ENCODE results near the gene TSSK1B.
"Not testable (repeated sequence)": the region's sequence is repeated elsewhere in the genome, so short reads cannot be mapped to it uniquely, and the experiment has no call there.

The TSSK1B gene, protein sequence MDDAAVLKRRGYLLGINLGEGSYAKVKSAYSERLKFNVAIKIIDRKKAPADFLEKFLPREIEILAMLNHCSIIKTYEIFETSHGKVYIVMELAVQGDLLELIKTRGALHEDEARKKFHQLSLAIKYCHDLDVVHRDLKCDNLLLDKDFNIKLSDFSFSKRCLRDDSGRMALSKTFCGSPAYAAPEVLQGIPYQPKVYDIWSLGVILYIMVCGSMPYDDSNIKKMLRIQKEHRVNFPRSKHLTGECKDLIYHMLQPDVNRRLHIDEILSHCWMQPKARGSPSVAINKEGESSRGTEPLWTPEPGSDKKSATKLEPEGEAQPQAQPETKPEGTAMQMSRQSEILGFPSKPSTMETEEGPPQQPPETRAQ

DNA sequence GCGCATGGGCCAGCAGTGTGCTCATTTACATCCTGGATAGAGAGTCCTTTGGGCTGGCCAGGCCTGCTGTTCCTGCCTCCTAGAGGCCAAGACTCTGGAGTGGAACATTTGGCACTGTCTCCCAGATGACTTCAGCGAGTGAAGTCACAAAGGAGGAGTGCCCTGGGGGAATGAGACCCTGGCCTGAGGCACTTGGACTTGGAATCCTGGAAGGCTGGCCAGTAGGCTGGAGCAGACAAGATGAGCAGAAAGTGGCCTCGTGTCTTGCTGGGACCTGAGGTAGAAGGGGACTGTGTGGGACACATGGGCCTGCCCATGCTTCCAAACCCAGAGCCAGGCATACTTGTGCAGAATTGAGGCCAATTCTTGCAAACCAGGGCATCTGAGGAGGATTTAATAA is at the start of gene TSSK1B:
Gene TSSK1B (minus strand): TSS at position 101 of the 400 bp plus-strand sequence. CDS start 150 bp downstream, outside the sequence.
- no peak for DNase-seq

DNA sequence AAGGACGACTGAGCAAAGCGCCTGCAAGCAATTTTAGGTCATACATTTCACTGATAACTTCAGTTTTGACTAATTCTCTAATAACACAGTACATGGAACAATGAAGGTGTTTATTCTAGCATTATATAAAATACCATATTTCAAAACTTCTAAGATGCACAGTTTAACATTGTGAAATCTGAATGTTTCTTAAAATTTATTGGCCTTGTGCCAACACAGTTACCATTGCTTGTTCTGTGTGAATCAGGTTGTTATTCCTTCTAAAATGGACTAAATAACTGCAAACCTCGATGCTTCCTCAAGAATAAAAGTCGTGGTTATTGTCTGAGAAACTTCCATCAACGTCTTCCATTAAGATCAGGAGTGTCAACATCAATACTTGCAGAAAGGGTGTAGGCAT is 45.5 kb upstream of the TSSK1B start:
- no peak for DNase-seq

DNA sequence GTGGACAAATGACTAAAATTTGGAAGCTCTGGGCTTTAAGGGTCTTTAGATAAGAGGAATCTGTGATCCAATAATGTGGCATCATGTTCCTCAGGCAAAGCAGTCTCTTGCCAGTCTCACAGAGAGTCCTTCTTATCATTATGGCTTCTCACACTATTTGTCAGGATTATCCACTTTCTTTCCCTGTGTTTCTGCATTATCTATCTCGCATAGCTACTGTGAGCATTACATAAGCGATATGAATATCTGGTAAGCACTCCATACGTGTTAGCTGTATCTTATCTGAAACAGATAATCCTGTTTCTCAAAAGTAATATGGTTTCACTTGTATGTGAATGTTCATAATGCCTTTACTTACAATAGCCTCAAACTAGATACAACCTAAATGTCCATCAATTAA is 43.9 kb upstream of the TSSK1B start:
- no peak for DNase-seq

DNA sequence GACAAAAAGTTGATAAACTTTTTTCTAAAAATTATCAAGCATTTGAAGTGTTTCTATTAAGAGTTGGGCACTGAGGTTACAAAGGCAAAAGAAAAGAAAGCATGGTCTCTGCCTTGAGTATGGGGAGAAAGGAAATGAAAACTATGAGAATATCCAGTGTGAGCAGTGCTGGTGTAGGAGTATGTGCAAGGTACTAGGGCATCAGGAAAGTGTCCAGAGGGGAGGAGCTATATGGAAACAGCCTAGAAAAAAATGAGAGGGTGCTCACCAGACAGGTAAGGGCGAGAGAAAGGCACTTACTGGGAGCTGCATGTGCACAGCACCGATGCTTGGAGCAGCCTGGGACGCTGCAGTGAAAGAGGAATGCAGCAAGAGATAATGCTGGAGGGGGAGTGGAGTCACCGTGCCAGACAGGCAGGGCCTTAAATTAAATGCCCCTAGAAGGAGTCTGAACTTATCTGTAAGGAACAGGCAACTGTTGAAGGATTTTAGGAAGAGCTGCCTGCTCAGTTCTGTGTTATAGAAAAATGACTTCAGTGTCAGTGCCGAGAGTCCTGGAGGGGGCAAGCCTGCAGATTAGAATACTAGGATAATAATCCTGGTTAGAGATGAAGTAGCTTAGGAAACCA is 39.4 kb upstream of the TSSK1B start:
- no peak for DNase-seq

DNA sequence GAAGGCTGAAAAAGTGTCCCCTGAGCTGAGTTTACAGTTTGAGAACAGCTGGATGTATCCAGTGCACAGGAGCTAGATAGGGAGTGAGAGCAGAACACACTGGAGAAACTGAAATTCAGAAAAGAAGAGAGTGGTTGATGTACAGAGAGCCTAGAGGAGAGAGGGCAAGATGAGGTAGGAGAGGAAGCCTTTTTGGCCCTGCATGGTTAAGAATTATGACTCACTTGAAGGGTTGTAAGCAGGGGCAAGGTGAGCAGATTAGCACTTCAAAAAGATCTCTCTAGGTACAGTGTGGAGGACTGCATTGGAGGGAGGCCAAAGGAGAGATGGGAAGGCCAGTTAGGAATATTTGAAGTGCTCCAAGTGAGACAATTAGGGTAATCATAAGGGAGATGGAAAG is 28.2 kb upstream of the TSSK1B start:
- no peak for DNase-seq

DNA sequence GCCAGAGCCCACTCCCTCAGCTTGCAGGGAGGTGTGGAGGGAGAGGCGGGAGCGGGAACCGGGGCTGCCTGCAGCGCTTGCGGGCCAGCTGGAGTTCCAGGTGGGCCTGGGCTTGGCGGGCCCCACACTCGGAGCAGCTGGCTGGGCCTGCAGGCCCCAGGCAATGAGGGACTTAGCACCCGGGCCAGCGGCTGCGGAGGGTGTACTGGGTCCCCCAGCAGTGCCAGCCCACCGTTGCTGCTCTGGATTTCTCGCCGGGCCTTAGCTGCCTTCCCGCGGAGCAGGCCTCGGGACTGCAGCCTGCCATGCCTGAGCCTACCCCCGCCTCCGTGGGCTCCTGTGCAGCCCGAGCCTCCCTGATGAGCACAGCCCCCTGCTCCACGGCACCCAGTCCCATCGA is 22.3 kb upstream of the TSSK1B start:
- DNase-seq = not testable (repeated sequence)

DNA sequence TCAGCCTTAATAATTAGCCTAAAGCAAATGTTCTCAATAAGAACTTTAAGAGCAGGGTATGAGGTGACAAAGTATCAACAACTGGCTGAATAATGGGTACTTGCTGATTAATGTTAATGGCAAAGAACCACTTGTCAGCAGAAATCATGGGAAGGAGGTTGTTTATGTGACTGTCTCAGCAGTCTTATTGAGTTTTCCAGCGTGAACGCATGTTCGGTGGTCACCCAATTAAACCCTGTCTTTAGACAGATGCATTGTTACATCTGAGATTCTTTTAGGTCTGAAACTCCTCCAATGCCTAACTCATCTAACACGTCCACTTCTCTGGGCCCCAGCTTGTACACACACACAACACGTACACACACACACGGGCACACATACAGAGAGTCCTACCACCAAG is 18.2 kb upstream of the TSSK1B start:
- no peak for DNase-seq

DNA sequence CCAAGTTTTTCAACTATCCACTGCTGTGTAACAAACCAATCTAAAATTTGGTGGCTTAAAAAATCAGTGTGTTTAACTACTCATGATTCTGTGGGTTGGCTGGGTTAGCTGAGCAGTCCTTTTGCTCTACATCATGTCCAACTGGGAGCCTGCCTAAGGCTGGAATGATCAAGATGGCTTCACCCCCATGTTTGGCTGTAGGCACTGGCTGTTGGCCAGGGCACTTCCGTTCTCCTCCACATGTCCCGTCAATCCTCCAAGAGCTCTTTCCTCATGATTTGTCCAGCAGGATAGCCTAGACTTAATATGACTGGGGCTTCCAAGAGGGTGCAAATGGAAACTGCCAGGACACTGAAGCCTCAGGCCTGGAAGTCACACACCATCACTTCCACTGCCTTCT is 17.0 kb upstream of the TSSK1B start:
- no peak for DNase-seq

DNA sequence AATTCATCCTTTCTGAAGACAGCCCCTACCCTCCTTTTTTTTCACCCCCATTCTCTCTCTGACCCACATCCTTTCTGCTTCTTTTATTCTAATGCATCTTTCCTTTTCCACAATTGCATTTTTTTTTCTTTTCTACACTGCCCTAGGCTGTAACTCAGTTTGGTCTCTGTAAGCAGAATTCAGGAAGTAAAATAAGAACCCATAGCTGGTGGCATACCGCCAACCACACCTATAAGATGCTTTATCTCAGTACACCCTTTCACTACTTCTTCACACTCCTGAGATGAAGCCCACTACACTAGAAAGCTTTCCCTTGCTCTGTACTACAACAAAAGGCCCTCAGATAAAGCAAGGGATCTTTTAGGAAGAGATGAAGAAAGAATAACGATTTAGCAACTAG is 16.1 kb upstream of the TSSK1B start:
- no peak for DNase-seq

DNA sequence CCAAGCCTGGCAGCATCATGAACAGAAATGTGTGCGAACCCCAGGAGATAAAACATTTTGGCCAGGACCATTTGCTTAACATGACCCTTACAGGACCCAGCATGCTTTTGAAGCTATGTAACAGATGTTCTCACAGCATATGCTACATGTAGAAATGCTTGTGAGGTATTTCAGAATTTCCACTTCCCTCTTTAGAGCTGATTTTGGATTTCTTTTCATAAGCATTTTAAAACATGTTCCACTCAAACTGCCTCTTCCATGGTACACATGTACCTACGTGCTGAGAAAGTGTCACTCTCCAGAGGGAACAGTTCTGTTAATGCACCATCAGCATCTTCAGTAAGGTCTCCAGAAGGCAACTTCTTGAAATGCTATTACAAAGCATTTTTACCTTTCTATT is 15.7 kb upstream of the TSSK1B start:
- no peak for DNase-seq

DNA sequence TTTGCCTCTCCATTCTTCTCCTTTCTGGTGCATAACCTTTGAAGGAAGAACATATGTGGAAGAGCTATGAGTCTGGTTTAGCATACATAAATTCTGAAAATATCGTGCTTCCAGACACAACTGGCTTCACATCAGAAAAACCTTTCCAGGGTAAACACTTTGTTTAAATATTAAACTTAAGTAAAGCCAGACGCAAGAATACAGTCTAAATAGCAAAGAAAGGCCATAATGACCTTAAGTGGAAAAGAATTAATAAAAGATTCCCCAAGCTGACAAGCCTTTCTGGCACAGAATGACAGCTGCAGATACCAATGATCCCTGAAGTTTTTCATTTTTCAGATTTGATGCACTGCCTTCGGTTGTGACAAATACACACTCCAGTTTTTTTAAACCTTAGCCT is 13.5 kb upstream of the TSSK1B start:
- DNase-seq = no peak

DNA sequence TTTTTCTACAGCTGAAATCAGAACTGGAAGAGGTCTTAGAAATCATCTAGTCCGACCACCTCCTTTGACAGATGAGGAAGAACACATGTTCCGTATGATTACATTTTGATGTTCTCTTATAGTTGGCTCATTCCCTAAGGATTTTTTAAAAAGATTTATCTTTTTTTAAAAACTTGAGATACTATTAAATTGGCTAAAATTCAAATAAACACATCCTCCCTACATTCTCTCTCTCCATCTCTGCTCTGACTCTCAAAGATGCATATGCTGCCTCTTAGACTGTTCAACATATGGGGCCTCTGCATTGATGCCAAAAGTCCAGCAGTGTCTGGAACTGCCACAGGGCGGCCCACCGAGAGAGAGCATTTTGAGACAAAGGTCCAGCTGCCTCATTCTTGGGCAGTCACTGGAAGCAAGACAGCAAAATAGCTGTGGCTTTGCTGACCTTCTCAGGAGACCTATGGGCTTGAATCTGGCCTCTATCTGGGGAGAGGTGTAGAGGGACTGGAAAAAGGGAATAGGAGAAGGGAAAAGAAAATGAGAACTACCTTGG is 12.8 kb upstream of the TSSK1B start:
- DNase-seq = no peak

DNA sequence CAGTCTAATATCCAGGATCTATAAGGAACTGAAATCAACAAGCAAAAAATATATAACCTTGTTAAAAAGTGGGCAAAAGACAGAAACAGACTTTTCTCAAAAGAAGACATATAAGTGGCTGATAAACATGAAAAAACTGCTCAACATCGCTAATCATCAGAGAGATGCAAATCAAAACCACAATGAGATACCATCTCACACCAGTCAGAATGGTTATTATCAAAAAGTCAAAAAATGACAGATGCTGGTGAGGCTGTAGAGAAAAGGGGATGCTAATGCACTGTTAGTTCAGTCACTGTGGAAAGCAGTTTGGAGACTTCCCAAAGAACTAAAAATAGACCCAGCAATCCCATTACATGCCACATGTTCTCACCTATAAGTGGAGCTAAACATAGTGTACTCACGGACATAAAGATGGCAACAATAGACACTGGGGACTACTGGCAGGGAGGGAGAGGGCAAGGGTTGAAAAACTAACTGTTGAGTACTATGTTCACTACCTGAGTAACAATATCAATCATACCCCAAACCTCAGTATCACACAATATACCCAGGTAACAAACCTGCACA is 11.7 kb upstream of the TSSK1B start:
- DNase-seq = no peak

DNA sequence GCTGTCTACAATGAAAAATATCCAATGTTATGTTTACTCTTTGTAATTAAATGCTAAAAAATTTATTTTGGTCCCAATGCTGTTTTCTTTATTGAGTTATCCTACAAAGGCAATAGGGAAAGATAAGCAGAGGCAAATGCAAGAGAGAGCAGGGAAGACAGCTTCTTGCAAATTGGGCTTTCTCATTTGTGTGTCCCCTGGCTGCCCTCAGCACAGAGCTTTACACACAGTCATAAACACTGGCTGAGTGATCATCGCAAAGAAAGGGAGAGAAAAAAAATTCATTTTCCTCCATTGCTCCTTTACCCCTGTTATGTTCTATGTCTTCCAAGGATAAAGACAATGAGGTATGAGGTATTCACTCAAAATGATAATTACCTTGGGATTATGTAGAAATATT is 2.3 kb upstream of the TSSK1B start:
- DNase-seq = no peak

DNA sequence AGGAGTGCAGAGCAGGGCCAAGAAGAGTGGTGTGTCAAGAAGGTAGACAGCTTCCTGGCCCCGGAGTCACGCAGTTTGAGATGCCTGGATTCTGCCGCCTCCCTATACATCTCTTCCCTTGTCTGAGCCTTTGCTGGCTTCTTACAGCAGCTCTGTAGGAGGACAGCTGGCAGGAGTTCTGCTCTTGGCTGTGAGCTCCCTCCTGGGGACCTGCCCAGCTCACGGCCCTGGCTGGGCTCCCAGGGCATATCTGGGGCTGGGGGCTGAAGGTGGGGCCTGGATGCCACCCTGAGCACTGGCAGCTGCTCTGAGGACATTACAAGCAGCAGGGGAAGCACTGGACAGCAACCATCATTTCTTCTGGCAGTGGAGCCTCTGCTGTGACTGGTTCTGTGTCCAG is 786 bp upstream of the TSSK1B start:
- no peak for DNase-seq

DNA sequence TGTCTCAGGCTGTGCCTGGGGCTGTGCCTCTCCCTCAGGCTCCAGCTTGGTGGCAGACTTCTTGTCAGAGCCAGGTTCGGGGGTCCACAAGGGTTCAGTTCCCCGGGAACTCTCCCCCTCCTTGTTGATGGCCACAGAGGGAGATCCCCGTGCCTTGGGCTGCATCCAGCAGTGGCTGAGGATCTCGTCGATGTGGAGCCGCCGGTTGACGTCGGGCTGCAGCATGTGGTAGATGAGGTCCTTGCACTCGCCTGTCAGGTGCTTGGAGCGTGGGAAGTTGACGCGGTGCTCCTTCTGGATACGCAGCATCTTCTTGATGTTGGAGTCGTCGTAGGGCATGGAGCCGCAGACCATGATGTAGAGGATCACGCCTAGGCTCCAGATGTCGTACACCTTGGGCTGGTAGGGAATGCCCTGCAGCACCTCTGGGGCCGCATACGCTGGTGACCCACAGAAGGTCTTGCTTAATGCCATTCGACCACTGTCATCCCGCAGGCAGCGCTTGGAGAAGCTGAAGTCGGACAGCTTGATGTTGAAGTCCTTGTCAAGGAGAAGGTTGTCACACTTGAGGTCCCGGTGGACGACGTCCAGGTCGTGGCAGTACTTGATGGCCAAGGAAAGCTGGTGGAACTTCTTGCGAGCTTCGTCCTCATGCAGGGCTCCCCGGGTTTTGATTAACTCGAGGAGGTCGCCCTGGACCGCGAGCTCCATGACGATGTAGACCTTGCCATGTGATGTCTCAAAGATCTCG is 752 bp downstream of the TSSK1B start:
- DNase-seq = no peak

DNA sequence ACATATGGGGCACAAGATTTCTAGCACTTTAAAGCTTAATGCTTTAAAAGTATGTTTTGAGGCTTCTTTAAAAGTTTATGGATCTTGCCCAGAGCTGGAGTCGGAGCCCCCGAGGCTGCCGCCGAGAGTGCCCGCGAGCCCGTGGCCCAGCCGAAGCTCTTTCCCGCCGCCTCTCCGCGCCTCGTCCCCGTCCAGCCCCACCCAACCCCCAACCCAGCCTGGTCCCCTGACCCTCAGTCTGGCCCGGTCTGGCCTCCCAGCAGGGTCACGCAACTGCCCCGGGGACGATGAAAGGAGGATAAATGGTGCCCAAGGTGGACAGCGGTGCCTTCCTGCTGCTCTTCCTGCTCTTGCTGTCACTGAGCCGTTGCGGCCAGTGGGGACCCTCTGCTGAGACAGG is 1.7 kb downstream of the TSSK1B start:
- no peak for DNase-seq

DNA sequence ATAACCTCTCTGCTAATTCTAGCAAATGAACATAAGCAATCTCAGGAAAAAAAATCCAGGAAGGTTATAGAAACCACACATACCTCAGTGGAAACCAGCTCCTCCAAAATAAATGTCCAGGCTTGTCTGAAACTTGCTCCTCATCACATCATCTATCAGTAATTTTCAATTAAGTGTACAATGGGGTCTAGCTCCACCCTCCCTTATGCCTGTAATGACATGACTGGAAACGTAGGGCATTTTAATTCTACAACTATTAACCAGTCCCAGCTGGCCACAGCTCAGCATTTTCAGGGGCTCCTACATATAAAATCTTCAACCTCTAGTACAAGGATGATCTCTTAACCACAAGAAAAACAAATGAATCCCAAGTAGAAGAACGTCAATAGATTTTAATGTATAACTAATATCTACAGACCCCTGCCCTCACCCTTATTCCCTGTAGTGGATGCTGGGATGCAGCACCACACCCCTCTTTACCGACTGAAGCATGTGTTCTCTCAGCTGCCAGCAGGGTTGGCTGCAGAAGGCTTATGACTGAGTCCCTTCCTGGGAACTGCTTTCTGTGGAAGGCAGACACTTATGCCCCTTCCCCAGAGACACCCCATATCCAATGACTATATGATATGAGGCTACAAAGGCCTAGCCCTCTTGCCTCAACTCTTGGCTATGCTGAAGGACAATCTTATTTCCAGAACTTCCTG is 6.8 kb downstream of the TSSK1B start:
- no peak for DNase-seq

DNA sequence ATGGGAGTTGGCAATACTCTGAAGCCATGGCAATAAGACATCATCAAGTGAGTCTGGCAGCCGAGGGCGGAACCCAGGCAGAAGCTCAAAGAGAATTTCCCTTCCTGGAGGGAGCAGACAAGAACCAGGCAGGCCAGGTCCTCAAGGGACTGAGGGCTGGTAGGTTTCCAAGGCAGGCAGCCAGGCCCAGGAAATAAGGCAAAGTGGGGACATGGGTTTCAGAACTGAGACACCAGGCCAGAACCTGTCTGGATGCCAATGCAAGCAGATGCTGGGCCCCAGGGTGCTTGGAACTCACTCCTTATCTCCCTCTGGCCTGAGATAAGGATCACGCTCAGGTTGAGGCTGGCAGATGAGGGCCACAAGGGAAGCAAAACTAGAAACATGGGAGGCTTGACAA is 8.9 kb downstream of the TSSK1B start:
- no peak for DNase-seq

DNA sequence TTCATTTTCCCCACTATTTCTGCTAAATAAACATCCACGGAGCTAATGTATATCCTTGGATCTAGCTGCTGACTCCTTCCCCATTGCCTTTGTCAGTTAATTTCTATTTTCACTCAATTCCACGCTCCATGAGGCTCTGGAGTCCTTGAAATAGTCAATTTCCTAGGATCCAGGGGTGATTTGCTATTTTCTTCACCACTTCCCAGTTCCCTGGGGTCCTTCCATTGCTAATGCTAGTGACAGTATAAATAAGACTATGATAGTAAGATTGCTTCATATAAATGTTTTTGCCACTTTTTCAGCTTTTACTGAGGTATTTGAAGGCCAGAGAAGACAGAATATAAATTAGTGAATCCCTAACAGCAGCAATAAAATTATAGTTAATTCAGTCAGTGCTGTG is 13.1 kb downstream of the TSSK1B start:
- no peak for DNase-seq

DNA sequence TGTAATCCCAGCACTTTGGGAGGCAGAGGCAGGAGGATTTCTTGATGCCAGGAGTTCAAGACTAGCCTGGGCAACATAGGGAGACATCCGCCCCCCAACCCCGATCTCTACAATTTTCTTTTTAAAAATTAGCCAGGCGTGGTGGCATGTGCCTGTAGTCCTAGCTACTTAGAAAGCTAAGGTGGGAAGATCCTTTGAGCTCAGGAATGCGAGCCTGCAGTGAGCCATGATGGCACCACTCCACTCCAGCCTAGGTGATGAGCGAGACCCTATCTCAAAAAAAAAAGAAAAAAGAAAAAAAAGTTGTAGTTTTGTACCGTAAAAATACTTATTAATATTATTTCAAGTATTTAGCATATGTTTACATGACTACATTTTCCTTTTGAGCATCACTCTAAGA is 29.3 kb downstream of the TSSK1B start:
- no peak for DNase-seq

DNA sequence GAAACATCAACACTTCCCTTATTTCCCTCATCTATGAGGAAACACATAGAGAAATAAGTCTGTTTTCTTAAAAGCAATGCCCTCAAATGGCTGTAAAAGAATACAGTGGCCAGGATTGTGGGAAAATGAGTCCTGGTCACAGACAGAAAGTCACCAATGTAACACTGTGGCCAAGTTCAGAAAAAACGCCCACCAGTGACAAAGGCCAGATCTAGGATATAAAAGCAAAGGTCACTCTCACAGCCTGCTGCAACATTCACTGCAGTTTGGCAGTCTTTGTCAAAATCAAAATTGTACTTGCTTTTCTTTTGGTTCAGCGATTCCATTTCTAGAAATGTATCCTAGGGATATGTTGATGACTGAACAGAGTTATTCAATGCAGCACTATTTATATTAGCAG is 30.5 kb downstream of the TSSK1B start:
- no peak for DNase-seq

DNA sequence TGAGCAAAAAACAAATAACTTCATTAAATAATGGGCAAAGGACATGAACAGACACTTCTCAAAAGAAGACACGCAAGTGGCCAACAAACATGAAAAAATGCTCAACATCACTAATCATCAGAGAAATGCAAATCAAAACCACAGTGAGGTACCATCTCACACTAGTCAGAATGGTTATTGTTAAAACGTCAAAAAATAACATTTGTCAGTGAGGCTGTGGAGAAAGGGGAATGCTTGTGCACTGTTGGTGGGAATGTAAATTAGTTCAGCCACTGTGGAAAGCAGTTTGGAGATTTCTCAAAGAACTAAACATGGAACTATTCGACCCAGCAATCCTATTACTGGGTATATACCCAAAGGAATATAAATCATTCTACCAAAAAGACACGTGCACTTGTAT is 36.8 kb downstream of the TSSK1B start:
- not testable (repeated sequence) for DNase-seq

All from activated T-cell treated with anti-CD3 and anti-CD28 coated beads, Interleukin-2, amount 50 U/mL, for 48 hours (primary cell).